Neural cell (in vitro differentiated cells): Measurements from ENCODE around the gene PAK1.

Experiments
- EZH2 ChIP-seq: fragments of 200-600, 300-800 bp; shearing (Covaris generic), sonication (generic); IDR thresholded peaks from 2 replicates; pipeline ENCODE4 v1.6.1; 2014; ENCODE audit warnings: antibody characterized with exemption, low read length, borderline replicate concordance, mild to moderate bottlenecking; ENCODE audit not compliant: insufficient read depth, poor library complexity, severe bottlenecking
- SMC3 ChIP-seq: fragments of 450-650 bp; conservative IDR thresholded peaks from 2 replicates; pipeline ENCODE4 v1.6.1; 2014; ENCODE audit warnings: antibody characterized with exemption, mild to moderate bottlenecking, moderate library complexity; ENCODE audit not compliant: poor library complexity
- TF ChIP-seq, protein P1 (sequence below): fragments of 450-650 bp; IDR thresholded peaks from 2 replicates; pipeline ENCODE4 v1.5.1; 2014; ENCODE audit warnings: antibody characterized with exemption, mild to moderate bottlenecking, moderate library complexity; ENCODE audit not compliant: poor library complexity, severe bottlenecking

DNA sequence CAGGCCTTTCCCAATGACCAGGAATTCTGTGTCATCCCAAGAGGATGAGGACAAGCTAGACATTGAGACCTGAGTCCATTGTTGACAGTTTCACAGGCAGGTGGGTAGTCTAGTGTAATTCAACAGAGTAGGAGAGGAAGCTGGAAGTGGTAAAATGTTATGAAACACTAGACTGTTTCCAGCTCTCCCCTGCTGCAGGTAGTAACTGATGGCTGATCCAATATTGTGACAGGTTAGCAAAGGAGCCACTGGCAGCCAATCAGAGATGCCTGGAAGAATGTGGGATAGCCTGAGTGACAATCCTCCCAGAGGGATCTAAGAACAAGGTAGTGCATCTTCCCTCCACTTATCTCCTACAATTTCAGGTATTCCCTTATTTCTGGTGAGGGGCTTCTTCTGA lies 161.8 kb downstream of the PAK1 start:
- TF ChIP-seq EZH2 (no peak), SMC3 (no peak)
- TF ChIP-seq, protein P1, sequence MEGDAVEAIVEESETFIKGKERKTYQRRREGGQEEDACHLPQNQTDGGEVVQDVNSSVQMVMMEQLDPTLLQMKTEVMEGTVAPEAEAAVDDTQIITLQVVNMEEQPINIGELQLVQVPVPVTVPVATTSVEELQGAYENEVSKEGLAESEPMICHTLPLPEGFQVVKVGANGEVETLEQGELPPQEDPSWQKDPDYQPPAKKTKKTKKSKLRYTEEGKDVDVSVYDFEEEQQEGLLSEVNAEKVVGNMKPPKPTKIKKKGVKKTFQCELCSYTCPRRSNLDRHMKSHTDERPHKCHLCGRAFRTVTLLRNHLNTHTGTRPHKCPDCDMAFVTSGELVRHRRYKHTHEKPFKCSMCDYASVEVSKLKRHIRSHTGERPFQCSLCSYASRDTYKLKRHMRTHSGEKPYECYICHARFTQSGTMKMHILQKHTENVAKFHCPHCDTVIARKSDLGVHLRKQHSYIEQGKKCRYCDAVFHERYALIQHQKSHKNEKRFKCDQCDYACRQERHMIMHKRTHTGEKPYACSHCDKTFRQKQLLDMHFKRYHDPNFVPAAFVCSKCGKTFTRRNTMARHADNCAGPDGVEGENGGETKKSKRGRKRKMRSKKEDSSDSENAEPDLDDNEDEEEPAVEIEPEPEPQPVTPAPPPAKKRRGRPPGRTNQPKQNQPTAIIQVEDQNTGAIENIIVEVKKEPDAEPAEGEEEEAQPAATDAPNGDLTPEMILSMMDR = no peak
